Left ventricle myocardium inferior (tissue), 1 donor: ENCODE results near the gene LAPTM4A. TPM values are rescaled to one million over a fixed set of nuclear protein-coding genes. Genes with fewer than 3 reads are reported as not detected.

Experiments used
- DNase-seq: peaks from one replicate; pipeline ENCODE4 v3.0.0-alpha.2; 2020
- H3K27ac ChIP-seq: fragments of 200-600 bp; replicated peaks from 2 replicates; pipeline ENCODE4 v1.8.0; 2021
- H3K27me3 ChIP-seq: fragments of 200-600 bp; 2 replicates; pipeline ENCODE4 v1.8.0; 2021; ENCODE audit warnings: low read depth
- H3K36me3 ChIP-seq: fragments of 200-600 bp; 2 replicates; pipeline ENCODE4 v1.8.0; 2021
- H3K4me1 ChIP-seq: fragments of 200-600 bp; 2 replicates; pipeline ENCODE4 v1.8.0; 2021
- H3K4me3 ChIP-seq: fragments of 200-600 bp; 2 replicates; pipeline ENCODE4 v1.8.0; 2021; ENCODE audit warnings: mild to moderate bottlenecking, moderate library complexity
- H3K9me3 ChIP-seq: fragments of 200-600 bp; replicated peaks from 2 replicates; pipeline ENCODE4 v1.8.0; 2021
- intact Hi-C: fragments of 100-400 bp; cut with micrococcal nuclease; formaldehyde crosslinking; loops from one replicate; pipeline ENCODE4 v1.11.0; 2022
- total RNA-seq: library from RNA; stranded (reverse); fragmentation: NEBNext Ultra II Directional; extraction: Animal tissue kit (Norgen Biotek cat#: 25700); gene quantifications from one replicate; pipeline ENCODE4 v1.2.1, GENCODE V29; 2021
- TF ChIP-seq, protein P1 (sequence below): fragments of 200-600 bp; IDR thresholded peaks from 2 replicates; pipeline ENCODE4 v1.8.0; 2021; ENCODE audit warnings: antibody characterized with exemption, mild to moderate bottlenecking, borderline replicate concordance
- donor health status: DM: no; HTN: yes; CAD: no; lungs with severe emphysema.

Gene LAPTM4A
- total RNA-seq, 1 donor from 2014 or later, result 201 TPM

DNA sequence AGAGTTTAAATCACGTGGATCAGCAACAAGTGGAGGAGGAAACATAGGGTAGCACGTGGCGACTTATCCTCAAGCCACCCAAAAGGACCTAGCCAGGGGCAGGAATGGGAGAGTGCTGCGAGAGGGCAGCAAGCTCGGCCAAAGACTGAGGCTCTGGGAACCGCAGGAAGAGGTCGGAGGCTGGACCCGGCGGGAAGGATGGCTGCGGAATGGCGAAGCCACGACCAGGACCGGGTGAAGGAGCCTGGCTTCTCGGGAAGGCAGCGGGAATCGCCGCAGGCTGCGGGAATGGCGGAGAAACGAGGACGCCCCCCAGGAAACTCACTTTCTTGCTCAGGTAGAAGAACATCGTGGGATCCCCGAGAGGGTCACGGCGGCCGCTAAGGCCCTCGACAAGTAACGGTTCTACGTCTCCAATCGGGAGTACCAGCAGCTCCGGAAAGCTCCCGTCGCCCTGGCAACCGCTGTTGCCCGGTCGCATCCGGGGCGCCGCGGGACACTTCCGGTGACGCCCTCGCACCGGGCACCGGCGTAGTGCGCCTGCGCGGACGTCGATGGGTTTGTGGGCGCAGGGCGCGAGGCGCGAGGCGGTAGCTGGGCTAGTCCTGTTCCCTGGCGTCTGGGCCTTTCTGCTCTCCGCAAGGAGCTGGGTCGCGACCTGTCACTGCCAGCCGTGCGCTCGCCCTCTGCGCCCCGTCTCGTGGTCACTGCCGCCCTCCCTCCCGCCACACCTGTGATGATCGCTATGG lies 61.6 kb downstream of the LAPTM4A start, which contains the start of gene WDR35:
Gene WDR35 (minus strand): TSS at position 439 of the 749 bp plus-strand sequence. CDS start 90 bp downstream, at position 349.
- H3K27ac ChIP-seq, result peak within 1 kb of the TSS; percentile 76
- TF ChIP-seq, protein P1, sequence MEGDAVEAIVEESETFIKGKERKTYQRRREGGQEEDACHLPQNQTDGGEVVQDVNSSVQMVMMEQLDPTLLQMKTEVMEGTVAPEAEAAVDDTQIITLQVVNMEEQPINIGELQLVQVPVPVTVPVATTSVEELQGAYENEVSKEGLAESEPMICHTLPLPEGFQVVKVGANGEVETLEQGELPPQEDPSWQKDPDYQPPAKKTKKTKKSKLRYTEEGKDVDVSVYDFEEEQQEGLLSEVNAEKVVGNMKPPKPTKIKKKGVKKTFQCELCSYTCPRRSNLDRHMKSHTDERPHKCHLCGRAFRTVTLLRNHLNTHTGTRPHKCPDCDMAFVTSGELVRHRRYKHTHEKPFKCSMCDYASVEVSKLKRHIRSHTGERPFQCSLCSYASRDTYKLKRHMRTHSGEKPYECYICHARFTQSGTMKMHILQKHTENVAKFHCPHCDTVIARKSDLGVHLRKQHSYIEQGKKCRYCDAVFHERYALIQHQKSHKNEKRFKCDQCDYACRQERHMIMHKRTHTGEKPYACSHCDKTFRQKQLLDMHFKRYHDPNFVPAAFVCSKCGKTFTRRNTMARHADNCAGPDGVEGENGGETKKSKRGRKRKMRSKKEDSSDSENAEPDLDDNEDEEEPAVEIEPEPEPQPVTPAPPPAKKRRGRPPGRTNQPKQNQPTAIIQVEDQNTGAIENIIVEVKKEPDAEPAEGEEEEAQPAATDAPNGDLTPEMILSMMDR, result no peak
- peak; percentile 91 for DNase-seq
- peak within 1 kb of the TSS; percentile 90 for H3K4me3 ChIP-seq
- intact Hi-C loops, result no loop called here
- H3K36me3 ChIP-seq, result no peaks in the 10 kb centered on the region
- peaks cover 26% of the 10 kb centered on the region for H3K4me1 ChIP-seq
- H3K27me3 ChIP-seq, result no peaks in the 10 kb centered on the region
- H3K9me3 ChIP-seq, result no peaks in the 10 kb centered on the region

DNA sequence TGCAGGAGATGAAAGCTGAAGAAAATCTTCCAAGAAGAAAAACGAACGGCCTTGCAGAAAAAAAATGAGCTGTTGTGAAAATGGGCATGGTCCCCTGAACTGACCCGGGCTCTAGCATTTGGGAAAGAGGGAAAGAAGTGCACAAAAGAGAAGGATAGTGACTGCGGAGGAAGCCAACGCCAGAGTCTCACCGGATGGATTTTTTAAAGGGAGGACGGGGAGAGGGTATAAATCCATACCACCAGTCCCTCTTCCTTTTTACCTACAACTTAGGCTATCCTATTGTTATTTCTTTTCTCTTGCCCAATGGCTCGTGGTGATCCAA lies 62.1 kb downstream of the LAPTM4A start:
- H3K9me3 ChIP-seq, result no peaks in the 10 kb centered on the region
- no peaks in the 10 kb centered on the region for H3K27me3 ChIP-seq
- H3K4me3 ChIP-seq, result peak overlapping the region; percentile 90
- DNase-seq, result no peak
- peak overlapping the region; percentile 76 for H3K27ac ChIP-seq
- TF ChIP-seq, protein P1, result no peak
- intact Hi-C loops, result no loop called here
- H3K36me3 ChIP-seq, result no peaks in the 10 kb centered on the region
- H3K4me1 ChIP-seq, result peaks cover 26% of the 10 kb centered on the region

DNA sequence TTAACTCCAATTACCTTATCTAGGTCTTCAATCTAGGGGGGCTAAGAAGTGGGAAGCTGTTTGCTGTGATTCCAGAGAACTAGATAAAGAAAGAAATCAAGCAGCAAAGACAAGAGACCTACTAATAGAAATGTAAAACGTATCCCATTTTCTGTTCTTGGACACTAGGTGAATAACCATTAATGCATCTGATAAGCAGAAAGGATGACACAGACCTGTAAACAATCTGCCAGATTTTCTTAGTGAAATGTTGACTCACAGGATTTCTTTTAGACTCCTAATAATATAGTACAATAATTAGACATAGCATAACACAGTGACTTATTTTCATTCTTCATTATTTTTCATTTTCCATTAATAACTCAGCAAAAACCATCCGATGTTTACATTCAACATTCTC lies 62.8 kb downstream of the LAPTM4A start:
- intact Hi-C loops, result no loop called here
- Histone ChIP-seq H3K27me3 (no peaks in the 10 kb centered on the region), H3K36me3 (no peaks in the 10 kb centered on the region), H3K4me1 (peaks cover 26% of the 10 kb centered on the region), H3K27ac (no peak overlapping the region), H3K4me3 (peak overlapping the region; percentile 90), H3K9me3 (no peaks in the 10 kb centered on the region)
- TF ChIP-seq, protein P1, result no peak
- no peak for DNase-seq

DNA sequence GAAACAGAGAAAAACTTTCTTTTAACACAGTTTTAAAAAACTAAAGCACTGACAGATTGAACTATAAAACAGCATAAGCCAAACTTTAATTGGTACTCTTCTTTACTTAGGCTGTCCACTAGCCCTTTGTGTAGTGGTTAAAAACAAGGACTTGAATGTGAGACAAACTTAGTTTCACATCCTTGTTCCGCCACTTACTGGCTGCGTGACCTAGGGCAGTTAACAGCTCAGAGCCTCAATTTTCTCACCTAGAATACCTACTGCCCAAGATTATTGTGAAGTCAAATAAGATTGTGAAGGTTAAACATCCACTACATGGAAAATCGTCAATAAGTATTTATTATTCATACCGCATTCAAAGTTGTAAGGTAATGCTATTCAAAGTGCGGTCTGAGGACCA lies 63.5 kb downstream of the LAPTM4A start:
- TF ChIP-seq, protein P1, result no peak
- intact Hi-C loops, result no loop called here
- Histone ChIP-seq H3K9me3 (no peaks in the 10 kb centered on the region), H3K4me1 (peaks cover 26% of the 10 kb centered on the region), H3K36me3 (no peaks in the 10 kb centered on the region), H3K27me3 (no peaks in the 10 kb centered on the region), H3K27ac (no peak overlapping the region), H3K4me3 (no peak overlapping the region)
- no peak for DNase-seq

Other genes starting within 250 kb of the LAPTM4A start
- 4.9 TPM for gene TTC32, start 149.6 kb downstream of the LAPTM4A start, total RNA-seq
- gene WDR35, start 61.5 kb downstream of the LAPTM4A start, total RNA-seq, result 4.8 TPM
- 0.22 TPM for gene MATN3, start 39.0 kb downstream of the LAPTM4A start, total RNA-seq
- 0.41 TPM for gene SDC1, start 173.5 kb upstream of the LAPTM4A start, total RNA-seq